Heart left ventricle (tissue), 13 donors: Measurements from ENCODE around the gene PDZD4.

Experiments used
- POLR2A ChIP-seq, 2 donors: fragments of 450-650 bp; IDR thresholded peaks; one replicate each; pipeline ENCODE4 v1.6.1; 2017; ENCODE audit warnings: antibody characterized with exemption in 2 of 2, mild to moderate bottlenecking in 2 of 2, moderate library complexity in 2 of 2
- TF ChIP-seq, protein P1 (sequence below), 12 donors: fragments of 200-600 bp; sonication (generic) in 4 of 12; IDR thresholded peaks; one replicate each; pipeline versions ENCODE4 v1.5.0 to v1.8.0; 2018 to 2022; ENCODE audit warnings: antibody characterized with exemption in 12 of 12, mild to moderate bottlenecking in 5 of 12
- donor health status: ischemic (EF 13 %, LVEDD 7.1; RV severe dilation, severe dysfunction).
- donor health status: DM: no; HTN: yes; CAD: no.
- donor health status: DM: no; HTN: no; CAD: no.
- donor health status: ischemic (EF 25% LVEDD 6.9; RV normal size, moderate dysfunction).
- donor health status: ischemic (EF 25% LVEDD 5.7; RV mildly dilated, moderate dysfunction).
- donor health status: ischemic (EF 35%, LVEDD 5.7; RV mildly dilated, moderate dysfunction).
- donor health status: nonischemic (EF 11% LVEDD 7.7; RV severe dilation, severe dysfunction).
- donor health status: DM: yes; HTN: yes; CAD: no.
- donor health status: PGD.
- donor health status: ischemic (EF 29% LVEDD 5.4; RV normal size, mild dysfunction).
- donor health status: nonischemic (EF 23%, LVEDD 6.1; RV moderate dilation, normal function).

GRCh38 chrX:153782871-153783270 is 47.5 kb downstream of the PDZD4 start:
- TF ChIP-seq, protein P1, sequence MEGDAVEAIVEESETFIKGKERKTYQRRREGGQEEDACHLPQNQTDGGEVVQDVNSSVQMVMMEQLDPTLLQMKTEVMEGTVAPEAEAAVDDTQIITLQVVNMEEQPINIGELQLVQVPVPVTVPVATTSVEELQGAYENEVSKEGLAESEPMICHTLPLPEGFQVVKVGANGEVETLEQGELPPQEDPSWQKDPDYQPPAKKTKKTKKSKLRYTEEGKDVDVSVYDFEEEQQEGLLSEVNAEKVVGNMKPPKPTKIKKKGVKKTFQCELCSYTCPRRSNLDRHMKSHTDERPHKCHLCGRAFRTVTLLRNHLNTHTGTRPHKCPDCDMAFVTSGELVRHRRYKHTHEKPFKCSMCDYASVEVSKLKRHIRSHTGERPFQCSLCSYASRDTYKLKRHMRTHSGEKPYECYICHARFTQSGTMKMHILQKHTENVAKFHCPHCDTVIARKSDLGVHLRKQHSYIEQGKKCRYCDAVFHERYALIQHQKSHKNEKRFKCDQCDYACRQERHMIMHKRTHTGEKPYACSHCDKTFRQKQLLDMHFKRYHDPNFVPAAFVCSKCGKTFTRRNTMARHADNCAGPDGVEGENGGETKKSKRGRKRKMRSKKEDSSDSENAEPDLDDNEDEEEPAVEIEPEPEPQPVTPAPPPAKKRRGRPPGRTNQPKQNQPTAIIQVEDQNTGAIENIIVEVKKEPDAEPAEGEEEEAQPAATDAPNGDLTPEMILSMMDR (IDR thresholded peaks at IDR 0.05): no peak
- no peak for TF ChIP-seq POLR2A (IDR thresholded peaks at IDR 0.05)
